ENCODE measurements around the gene UBR3.
A peak's percentile ranks its signal among the peaks of the same experiment; 100 is the strongest.
"Not testable (repeated sequence)": the region's sequence is repeated elsewhere in the genome, so short reads cannot be mapped to it uniquely, and the experiment has no call there.

The UBR3 gene

DNA sequence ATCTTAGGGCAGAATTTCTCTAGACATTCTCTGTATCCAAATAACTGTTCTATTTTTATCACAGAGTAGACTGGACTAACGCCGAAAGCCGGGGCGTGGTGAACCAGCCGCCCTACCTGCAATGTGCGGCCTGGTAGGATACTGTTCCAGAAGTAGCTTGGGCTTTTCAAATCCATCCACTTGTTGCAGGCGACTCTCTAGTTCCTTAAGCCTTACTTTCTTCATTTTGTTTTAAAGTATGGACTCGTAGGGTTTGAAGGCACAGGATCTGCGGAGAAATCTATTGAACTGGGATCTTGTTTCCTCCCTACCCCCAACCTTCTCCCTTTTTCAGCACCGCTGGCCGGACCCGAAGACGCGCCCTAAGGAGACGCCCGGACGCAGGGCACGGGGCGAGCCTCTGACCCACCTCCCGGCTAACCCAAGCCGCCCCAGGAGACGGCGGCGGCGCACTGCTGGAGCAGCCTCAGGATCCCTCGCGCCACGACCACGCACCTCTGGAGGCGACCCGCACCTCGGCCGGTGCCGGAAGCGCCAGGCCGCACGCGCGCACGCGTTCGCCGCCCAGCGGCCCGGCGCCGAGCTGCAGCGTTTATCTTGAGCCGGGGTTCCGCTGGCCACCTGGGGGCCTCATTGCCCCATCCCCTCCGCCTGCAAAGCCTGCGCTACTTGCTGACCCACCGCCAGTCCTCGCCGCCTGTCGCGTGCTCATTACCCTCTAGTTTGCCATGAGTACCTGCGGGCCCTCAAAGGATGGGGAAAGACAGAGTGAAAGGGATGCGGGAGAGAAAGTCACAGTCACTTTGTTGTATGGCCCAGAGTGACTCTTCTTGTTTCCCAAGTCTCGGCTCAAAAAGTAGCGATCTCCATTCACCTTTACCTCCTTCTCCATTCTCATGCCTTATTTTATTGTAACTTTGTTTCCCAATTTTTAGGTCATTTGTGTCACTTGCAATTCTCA is 2.6 kb upstream of the UBR3 start, which contains the start of gene METTL5:
TSS of gene METTL5 (minus strand) at position 533 of the 961 bp plus-strand sequence. CDS start at position 225, 308 bp downstream.
- Histone ChIP-seq H3K27me3 (ENCODE audit: low read depth, low read length) (no peaks in the 10 kb centered on the region), H3K4me1 (ENCODE audit: control insufficient read depth in 1 of 2, insufficient read depth in 2 of 2, low read length in 2 of 2) (peaks cover 11 to 35% of the 10 kb centered on the region in 2 donors), H3K9me3 (ENCODE audit: control insufficient read depth in 1 of 2, low read length in 2 of 2) (no peaks in the 10 kb centered on the region), H3K36me3 (ENCODE audit: control insufficient read depth in 1 of 2, insufficient read depth in 2 of 2, low read length in 2 of 2) (no peaks in the 10 kb centered on the region), H3K27ac (ENCODE audit: low read length) (peak within 1 kb of the TSS; percentile 59), H3K4me3 (ENCODE audit: low read depth in 1 of 2, low read length in 2 of 2) (peak within 1 kb of the TSS; percentile 84 to 96)

- Histone ChIP-seq H3K4me3 (ENCODE audit: low read depth in 1 of 2, low read length in 2 of 2) (peak overlapping the region; percentile 94), H3K9me3 (ENCODE audit: control insufficient read depth in 1 of 2, low read length in 2 of 2) (no peaks in the 10 kb centered on the region), H3K4me1 (ENCODE audit: control insufficient read depth in 1 of 2, insufficient read depth in 2 of 2, low read length in 2 of 2) (peaks cover 13 to 40% of the 10 kb centered on the region in 2 donors), H3K27me3 (ENCODE audit: low read depth, low read length) (no peaks in the 10 kb centered on the region), H3K36me3 (ENCODE audit: control insufficient read depth in 1 of 2, insufficient read depth in 2 of 2, low read length in 2 of 2) (no peaks in the 10 kb centered on the region), H3K27ac (ENCODE audit: low read length) (peak overlapping the region; percentile 67)
These were observed 1.0 kb downstream of the UBR3 start for GRCh38 chr2:169828141-169828811.

GRCh38 chr2:169834401-169834800 is 7.1 kb downstream of the UBR3 start:
- no peak overlapping the region for H3K4me3 ChIP-seq (ENCODE audit: low read depth in 1 of 2, low read length in 2 of 2)
- H3K27me3 ChIP-seq (ENCODE audit: low read depth, low read length) = no peaks in the 10 kb centered on the region
- H3K27ac ChIP-seq (ENCODE audit: low read length) = no peak overlapping the region
- H3K4me1 ChIP-seq (ENCODE audit: control insufficient read depth in 1 of 2, insufficient read depth in 2 of 2, low read length in 2 of 2) = peaks cover 6 to 29% of the 10 kb centered on the region in 2 donors
- H3K36me3 ChIP-seq (ENCODE audit: control insufficient read depth in 1 of 2, insufficient read depth in 2 of 2, low read length in 2 of 2) = no peaks in the 10 kb centered on the region
- no peaks in the 10 kb centered on the region for H3K9me3 ChIP-seq (ENCODE audit: control insufficient read depth in 1 of 2, low read length in 2 of 2)

- Histone ChIP-seq H3K4me1 (ENCODE audit: control insufficient read depth in 1 of 2, insufficient read depth in 2 of 2, low read length in 2 of 2) (peaks cover 0 to 20% of the 10 kb centered on the region in 2 donors), H3K36me3 (ENCODE audit: control insufficient read depth in 1 of 2, insufficient read depth in 2 of 2, low read length in 2 of 2) (no peaks in the 10 kb centered on the region)
These were observed 11.7 kb downstream of the UBR3 start for GRCh38 chr2:169838743-169839489.

GRCh38 chr2:169839954-169840746 is 12.9 kb downstream of the UBR3 start:
- no peaks in the 10 kb centered on the region for H3K36me3 ChIP-seq (ENCODE audit: control insufficient read depth in 1 of 2, insufficient read depth in 2 of 2, low read length in 2 of 2)
- no peaks in the 10 kb centered on the region for H3K9me3 ChIP-seq (ENCODE audit: control insufficient read depth in 1 of 2, low read length in 2 of 2)
- peaks cover 0 to 20% of the 10 kb centered on the region in 2 donors for H3K4me1 ChIP-seq (ENCODE audit: control insufficient read depth in 1 of 2, insufficient read depth in 2 of 2, low read length in 2 of 2)
- no peak overlapping the region for H3K27ac ChIP-seq (ENCODE audit: low read length)
- H3K4me3 ChIP-seq (ENCODE audit: low read depth in 1 of 2, low read length in 2 of 2) = no peak overlapping the region
- no peaks in the 10 kb centered on the region for H3K27me3 ChIP-seq (ENCODE audit: low read depth, low read length)

More at GRCh38 chr2:169838743-169839489, 11.7 kb downstream of the UBR3 start:
- H3K27ac ChIP-seq (ENCODE audit: low read length) = no peak overlapping the region
- no peaks in the 10 kb centered on the region for H3K9me3 ChIP-seq (ENCODE audit: control insufficient read depth in 1 of 2, low read length in 2 of 2)
- no peak overlapping the region for H3K4me3 ChIP-seq (ENCODE audit: low read depth in 1 of 2, low read length in 2 of 2)
- no peaks in the 10 kb centered on the region for H3K27me3 ChIP-seq (ENCODE audit: low read depth, low read length)

DNA sequence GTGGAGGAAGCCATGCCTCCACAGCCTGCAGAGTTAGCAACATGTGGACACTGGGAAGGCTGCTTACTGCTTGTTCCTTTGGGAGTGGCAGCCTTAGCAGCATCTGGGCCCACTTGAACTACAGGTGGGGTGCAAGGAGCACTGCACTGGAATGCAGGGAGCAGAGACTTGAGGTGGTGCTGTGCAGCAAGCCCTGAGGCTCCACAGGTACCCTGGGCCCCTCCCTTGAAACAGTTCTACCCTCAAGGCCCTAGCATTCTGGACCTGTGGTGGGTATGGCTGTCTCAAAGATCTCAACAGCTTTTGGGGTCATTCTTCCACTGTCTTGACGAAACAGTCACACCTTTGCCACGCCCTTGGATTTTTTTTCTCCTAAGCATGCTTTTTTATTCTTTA is 13.5 kb downstream of the UBR3 start:
- no peak overlapping the region for H3K4me3 ChIP-seq (ENCODE audit: low read depth in 1 of 2, low read length in 2 of 2)
- H3K27ac ChIP-seq (ENCODE audit: low read length) = no peak overlapping the region
- peaks cover 0 to 20% of the 10 kb centered on the region in 2 donors for H3K4me1 ChIP-seq (ENCODE audit: control insufficient read depth in 1 of 2, insufficient read depth in 2 of 2, low read length in 2 of 2)
- no peaks in the 10 kb centered on the region for H3K27me3 ChIP-seq (ENCODE audit: low read depth, low read length)
- no peaks in the 10 kb centered on the region for H3K9me3 ChIP-seq (ENCODE audit: control insufficient read depth in 1 of 2, low read length in 2 of 2)
- no peaks in the 10 kb centered on the region for H3K36me3 ChIP-seq (ENCODE audit: control insufficient read depth in 1 of 2, insufficient read depth in 2 of 2, low read length in 2 of 2)

GRCh38 chr2:169841625-169842024 is 14.4 kb downstream of the UBR3 start:
- not testable (repeated sequence) for H3K4me3 ChIP-seq (ENCODE audit: low read depth in 1 of 2, low read length in 2 of 2); H3K36me3 ChIP-seq (ENCODE audit: control insufficient read depth in 1 of 2, insufficient read depth in 2 of 2, low read length in 2 of 2); H3K27me3 ChIP-seq (ENCODE audit: low read depth, low read length); H3K27ac ChIP-seq (ENCODE audit: low read length); H3K9me3 ChIP-seq (ENCODE audit: control insufficient read depth in 1 of 2, low read length in 2 of 2)
- H3K4me1 ChIP-seq (ENCODE audit: control insufficient read depth in 1 of 2, insufficient read depth in 2 of 2, low read length in 2 of 2) = peaks cover 0 to 20% of the 10 kb centered on the region in 2 donors

GRCh38 chr2:169845016-169845415 is 17.8 kb downstream of the UBR3 start:
- no peak overlapping the region for H3K27ac ChIP-seq (ENCODE audit: low read length)
- H3K36me3 ChIP-seq (ENCODE audit: control insufficient read depth in 1 of 2, insufficient read depth in 2 of 2, low read length in 2 of 2) = no peaks in the 10 kb centered on the region
- no peaks in the 10 kb centered on the region for H3K27me3 ChIP-seq (ENCODE audit: low read depth, low read length)
- no peak overlapping the region for H3K4me3 ChIP-seq (ENCODE audit: low read depth in 1 of 2, low read length in 2 of 2)
- H3K4me1 ChIP-seq (ENCODE audit: control insufficient read depth in 1 of 2, insufficient read depth in 2 of 2, low read length in 2 of 2) = peaks cover 0 to 22% of the 10 kb centered on the region in 2 donors
- H3K9me3 ChIP-seq (ENCODE audit: control insufficient read depth in 1 of 2, low read length in 2 of 2) = no peaks in the 10 kb centered on the region

GRCh38 chr2:169848959-169849693 is 21.9 kb downstream of the UBR3 start:
- H3K4me1 ChIP-seq (ENCODE audit: control insufficient read depth in 1 of 2, insufficient read depth in 2 of 2, low read length in 2 of 2) = peaks cover 0 to 13% of the 10 kb centered on the region in 2 donors
- not testable (repeated sequence) for H3K4me3 ChIP-seq (ENCODE audit: low read depth in 1 of 2, low read length in 2 of 2); H3K27ac ChIP-seq (ENCODE audit: low read length)

DNA sequence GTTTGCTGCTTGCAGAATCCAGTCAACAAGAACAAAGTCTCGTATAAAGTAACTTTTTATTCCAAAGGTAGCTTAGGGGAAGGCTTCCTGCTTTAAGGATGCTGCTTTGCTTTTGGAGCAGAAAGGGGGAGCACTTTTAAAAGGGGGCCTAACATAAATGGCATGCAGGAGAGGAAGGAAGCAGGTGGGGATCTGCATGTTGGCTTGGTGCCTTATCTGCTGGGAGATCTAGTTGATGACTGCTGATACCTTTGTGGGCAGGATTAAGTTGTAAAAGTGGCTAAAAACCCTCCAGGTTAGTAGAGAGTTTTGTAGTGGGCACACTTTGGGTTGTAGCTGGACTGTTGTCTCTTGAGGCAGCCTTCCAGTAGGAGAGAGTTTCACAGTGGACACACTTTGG is 22.5 kb downstream of the UBR3 start:
- Histone ChIP-seq H3K27me3 (ENCODE audit: low read depth, low read length) (no peaks in the 10 kb centered on the region), H3K4me1 (ENCODE audit: control insufficient read depth in 1 of 2, insufficient read depth in 2 of 2, low read length in 2 of 2) (peaks cover 0 to 13% of the 10 kb centered on the region in 2 donors), H3K36me3 (ENCODE audit: control insufficient read depth in 1 of 2, insufficient read depth in 2 of 2, low read length in 2 of 2) (no peaks in the 10 kb centered on the region), H3K27ac (ENCODE audit: low read length) (no peak overlapping the region), H3K9me3 (ENCODE audit: control insufficient read depth in 1 of 2, low read length in 2 of 2) (no peaks in the 10 kb centered on the region), H3K4me3 (ENCODE audit: low read depth in 1 of 2, low read length in 2 of 2) (no peak overlapping the region)

More at GRCh38 chr2:169848959-169849693, 21.9 kb downstream of the UBR3 start:
- H3K9me3 ChIP-seq (ENCODE audit: control insufficient read depth in 1 of 2, low read length in 2 of 2); H3K27me3 ChIP-seq (ENCODE audit: low read depth, low read length); H3K36me3 ChIP-seq (ENCODE audit: control insufficient read depth in 1 of 2, insufficient read depth in 2 of 2, low read length in 2 of 2): not testable (repeated sequence)

Data from muscle layer of duodenum (tissue), 2 donors.